ENCODE results near the gene PDE8B. TPM values are rescaled to one million over a fixed set of nuclear protein-coding genes. Genes with fewer than 3 reads are reported as not detected.

The PDE8B gene
- total RNA-seq, 1 experiment from 2014 or later, result 1.8 TPM

GRCh38 chr5:77449277-77449676 lies 238.8 kb downstream of the PDE8B start:
- ChIA-PET POLR2A (ENCODE audit: unreplicated experiment) (no interaction called here), CTCF (no interaction called here)
- H2AFZ ChIP-seq, result no peak overlapping the region
- H3K4me1 ChIP-seq (replicated peaks; ENCODE audit: insufficient read depth), result no peaks in the 10 kb centered on the region
- DNase-seq, result no peak
- no peaks in the 10 kb centered on the region for H3K27me3 ChIP-seq (ENCODE audit: insufficient read depth, low read depth)
- H3K9me3 ChIP-seq (ENCODE audit: insufficient read depth, low read depth), result no peaks in the 10 kb centered on the region
- H4K20me1 ChIP-seq (ENCODE audit: insufficient read depth), result no peaks in the 10 kb centered on the region
- no peak overlapping the region for H3K4me2 ChIP-seq
- H3K9me2 ChIP-seq (ENCODE audit: insufficient read depth), result no peaks in the 10 kb centered on the region
- intact Hi-C loops (cut with micrococcal nuclease; ENCODE audit: unreplicated experiment), result no loop called here
- no peak overlapping the region for H3K27ac ChIP-seq
- no peak overlapping the region for H3K4me3 ChIP-seq
- TF ChIP-seq CTCF (conservative IDR thresholded peaks at IDR 0.05), result no peak
- TF ChIP-seq EZH2 (IDR thresholded peaks at IDR 0.05; ENCODE audit: low read depth), result no peak
- H3F3A ChIP-seq (ENCODE audit: insufficient read depth, low read depth), result no peaks in the 10 kb centered on the region
- no peaks in the 10 kb centered on the region for H3K79me2 ChIP-seq (ENCODE audit: low read depth)
- H3K36me3 ChIP-seq (ENCODE audit: low read depth), result no peaks in the 10 kb centered on the region; the same call in 1 of the 2 replicates
- no TSS peak for BruUV-seq (replicated peaks)

- no peaks in the 10 kb centered on the region for H4K20me1 ChIP-seq (ENCODE audit: insufficient read depth)
- no peak overlapping the region for H3K4me3 ChIP-seq
- H3K9me2 ChIP-seq (ENCODE audit: insufficient read depth), result no peaks in the 10 kb centered on the region
- TF ChIP-seq EZH2 (IDR thresholded peaks at IDR 0.05; ENCODE audit: low read depth), result no peak
- TF ChIP-seq CTCF (conservative IDR thresholded peaks at IDR 0.05), result no peak
- POLR2A ChIA-PET (ENCODE audit: unreplicated experiment), result no interaction called here
- no peaks in the 10 kb centered on the region for H3K4me1 ChIP-seq (replicated peaks; ENCODE audit: insufficient read depth)
- CTCF ChIA-PET, result no interaction called here
- H2AFZ ChIP-seq, result no peak overlapping the region
- no peaks in the 10 kb centered on the region for H3K27me3 ChIP-seq (ENCODE audit: insufficient read depth, low read depth)
- H3K9me3 ChIP-seq (ENCODE audit: insufficient read depth, low read depth), result no peaks in the 10 kb centered on the region
- intact Hi-C loops (cut with micrococcal nuclease; ENCODE audit: unreplicated experiment), result no loop called here
- H3K36me3 ChIP-seq (ENCODE audit: low read depth), result no peaks in the 10 kb centered on the region; the same call in 1 of the 2 replicates
- H3F3A ChIP-seq (ENCODE audit: insufficient read depth, low read depth), result no peaks in the 10 kb centered on the region
- no peak overlapping the region for H3K27ac ChIP-seq
- DNase-seq, result no peak
- BruUV-seq (replicated peaks), result no TSS peak
- no peak overlapping the region for H3K4me2 ChIP-seq
- no peaks in the 10 kb centered on the region for H3K79me2 ChIP-seq (ENCODE audit: low read depth)
These were observed 239.5 kb downstream of the PDE8B start for GRCh38 chr5:77449981-77450380.

GRCh38 chr5:77452351-77452750 lies 241.9 kb downstream of the PDE8B start:
- TF ChIP-seq EZH2 (IDR thresholded peaks at IDR 0.05; ENCODE audit: low read depth) (no peak), CTCF (conservative IDR thresholded peaks at IDR 0.05) (no peak)
- no peak overlapping the region for H2AFZ ChIP-seq
- no peaks in the 10 kb centered on the region for H3K79me2 ChIP-seq (ENCODE audit: low read depth)
- no TSS peak for BruUV-seq (replicated peaks)
- no peaks in the 10 kb centered on the region for H3F3A ChIP-seq (ENCODE audit: insufficient read depth, low read depth)
- H3K9me3 ChIP-seq (ENCODE audit: insufficient read depth, low read depth), result no peaks in the 10 kb centered on the region
- H3K4me2 ChIP-seq, result no peak overlapping the region
- no peaks in the 10 kb centered on the region for H3K27me3 ChIP-seq (ENCODE audit: insufficient read depth, low read depth)
- no peak for DNase-seq
- intact Hi-C loops (cut with micrococcal nuclease; ENCODE audit: unreplicated experiment), result no loop called here
- no peaks in the 10 kb centered on the region; the same call in 1 of the 2 replicates for H3K36me3 ChIP-seq (ENCODE audit: low read depth)
- ChIA-PET POLR2A (ENCODE audit: unreplicated experiment) (no interaction called here), CTCF (no interaction called here)
- no peaks in the 10 kb centered on the region for H4K20me1 ChIP-seq (ENCODE audit: insufficient read depth)
- no peak overlapping the region for H3K27ac ChIP-seq
- no peaks in the 10 kb centered on the region for H3K9me2 ChIP-seq (ENCODE audit: insufficient read depth)
- H3K4me3 ChIP-seq, result no peak overlapping the region
- H3K4me1 ChIP-seq (replicated peaks; ENCODE audit: insufficient read depth), result no peaks in the 10 kb centered on the region
